Endothelial cell of umbilical vein (primary cell): ENCODE results near the gene PGA5.
"Not testable (repeated sequence)": the region's sequence is repeated elsewhere in the genome, so short reads cannot be mapped to it uniquely, and the experiment has no call there.

Source experiments
- EZH2 ChIP-seq: IDR thresholded peaks from 2 replicates; pipeline ENCODE4 v1.6.1; 2012; ENCODE audit warnings: borderline replicate concordance, low read depth, mild to moderate bottlenecking, moderate library complexity, low read length, inconsistent platforms; ENCODE audit not compliant: severe bottlenecking
- GATA2 ChIP-seq: IDR thresholded peaks from 2 replicates; pipeline ENCODE4 v1.7.0; 2011; ENCODE audit warnings: low read depth, mild to moderate bottlenecking, moderate library complexity, mixed read lengths, low read length; ENCODE audit not compliant: insufficient read length, insufficient read depth
- JUN ChIP-seq: IDR thresholded peaks from 2 replicates; pipeline ENCODE4 v1.6.1; 2011; ENCODE audit warnings: borderline replicate concordance, low read depth; ENCODE audit not compliant: insufficient read length, insufficient read depth
- MYC ChIP-seq: IDR thresholded peaks from one replicate; pipeline ENCODE4 v1.6.1; 2011; ENCODE audit warnings: mild to moderate bottlenecking, low read depth, low read length
- POLR2A ChIP-seq: IDR thresholded peaks from 2 replicates; pipeline ENCODE4 v1.6.1; 2012; ENCODE audit warnings: low read depth, mild to moderate bottlenecking, control low read depth, low read length
- POLR2AphosphoS5 ChIP-seq: IDR thresholded peaks from 2 replicates; pipeline ENCODE4 v1.6.1; 2012; ENCODE audit warnings: low read depth, mild to moderate bottlenecking, control low read depth, low read length, moderate library complexity; ENCODE audit not compliant: insufficient read depth
- TF ChIP-seq, protein P1 (sequence below), 2 donors: IDR thresholded peaks; 1 replicate in 1 of 2; 2 replicates in 1 of 2; pipeline ENCODE4 v1.5.1; 2011; ENCODE audit warnings: low read length in 2 of 2, mild to moderate bottlenecking in 2 of 2, moderate library complexity in 2 of 2, control low read depth in 1 of 2, inconsistent platforms in 1 of 2, low read depth in 1 of 2; ENCODE audit not compliant: insufficient read depth in 1 of 2; ENCODE audit errors: extremely low read depth in 1 of 2
- TF ChIP-seq, protein P2 (sequence below): IDR thresholded peaks from 2 replicates; pipeline ENCODE4 v1.6.1; 2011; ENCODE audit not compliant: insufficient read depth, insufficient read length

DNA sequence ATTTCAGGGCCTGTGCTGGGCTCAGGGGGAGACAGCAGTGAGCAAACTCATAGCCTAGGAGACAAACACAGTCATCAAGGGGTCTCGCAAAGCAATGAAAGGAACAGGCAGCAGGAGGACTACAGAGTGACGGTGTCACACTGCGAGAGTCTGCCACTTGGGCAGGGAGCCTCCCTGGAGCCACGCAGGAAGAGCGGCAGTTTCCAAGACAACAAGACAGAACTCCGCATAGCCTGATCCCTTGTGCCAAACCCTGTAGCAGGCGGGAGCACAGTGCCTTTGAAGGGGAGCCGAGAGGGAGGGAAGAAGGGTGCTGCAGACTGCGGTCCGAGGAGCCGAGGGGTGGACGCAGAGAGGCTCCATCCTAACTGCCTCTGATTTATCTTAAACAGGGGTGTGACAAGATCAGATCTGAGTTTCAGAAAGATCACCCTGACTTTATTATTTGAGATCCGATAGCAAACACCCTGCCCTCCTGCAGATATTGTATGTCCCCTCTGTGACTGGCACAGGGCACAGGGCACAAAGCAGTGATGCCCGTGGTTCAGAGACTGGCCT is 36.4 kb upstream of the PGA5 start:
- TF ChIP-seq, protein P1, sequence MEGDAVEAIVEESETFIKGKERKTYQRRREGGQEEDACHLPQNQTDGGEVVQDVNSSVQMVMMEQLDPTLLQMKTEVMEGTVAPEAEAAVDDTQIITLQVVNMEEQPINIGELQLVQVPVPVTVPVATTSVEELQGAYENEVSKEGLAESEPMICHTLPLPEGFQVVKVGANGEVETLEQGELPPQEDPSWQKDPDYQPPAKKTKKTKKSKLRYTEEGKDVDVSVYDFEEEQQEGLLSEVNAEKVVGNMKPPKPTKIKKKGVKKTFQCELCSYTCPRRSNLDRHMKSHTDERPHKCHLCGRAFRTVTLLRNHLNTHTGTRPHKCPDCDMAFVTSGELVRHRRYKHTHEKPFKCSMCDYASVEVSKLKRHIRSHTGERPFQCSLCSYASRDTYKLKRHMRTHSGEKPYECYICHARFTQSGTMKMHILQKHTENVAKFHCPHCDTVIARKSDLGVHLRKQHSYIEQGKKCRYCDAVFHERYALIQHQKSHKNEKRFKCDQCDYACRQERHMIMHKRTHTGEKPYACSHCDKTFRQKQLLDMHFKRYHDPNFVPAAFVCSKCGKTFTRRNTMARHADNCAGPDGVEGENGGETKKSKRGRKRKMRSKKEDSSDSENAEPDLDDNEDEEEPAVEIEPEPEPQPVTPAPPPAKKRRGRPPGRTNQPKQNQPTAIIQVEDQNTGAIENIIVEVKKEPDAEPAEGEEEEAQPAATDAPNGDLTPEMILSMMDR (IDR thresholded peaks at IDR 0.05; ENCODE audit: extremely low read depth in 1 of 2, insufficient read depth in 1 of 2, low read depth in 1 of 2, low read length in 2 of 2): not testable (repeated sequence)
- TF ChIP-seq, protein P2, sequence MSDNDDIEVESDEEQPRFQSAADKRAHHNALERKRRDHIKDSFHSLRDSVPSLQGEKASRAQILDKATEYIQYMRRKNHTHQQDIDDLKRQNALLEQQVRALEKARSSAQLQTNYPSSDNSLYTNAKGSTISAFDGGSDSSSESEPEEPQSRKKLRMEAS: not testable (repeated sequence)
- not testable (repeated sequence) for TF ChIP-seq POLR2AphosphoS5, EZH2, GATA2, POLR2A, MYC, JUN
